PC-9 (cell line): ENCODE results near the gene EMILIN1. TPM values are rescaled to one million over a fixed set of nuclear protein-coding genes. Genes with fewer than 3 reads are reported as not detected.

ENCODE experiments used
- BruUV-seq: library from RNA; stranded (reverse); fragments of 400-500 nt; replicated peaks from 2 replicates; lab custom pipeline; 2021; lab: Mats Ljungman, UMichigan
- CTCF ChIA-PET: fragments of 300-600 bp; sonication (Branson Sonifier 250); formaldehyde crosslinking; loops from one replicate; lab custom pipeline; 2022; ENCODE audit warnings: antibody characterized with exemption; lab: Charles Lee
- POLR2A ChIA-PET: fragments of 300-600 bp; sonication (Branson Sonifier 250); formaldehyde crosslinking; loops from one replicate; lab custom pipeline; 2022; ENCODE audit warnings: antibody characterized with exemption; ENCODE audit not compliant: unreplicated experiment; lab: Charles Lee
- DNase-seq, 2 experiments: peaks; one replicate each; pipeline versions ENCODE4 v3.0.0 to v3.0.0-alpha.2; 2015 to 2022; ENCODE audit warnings: mixed read lengths in 1 of 2
- H2AFZ ChIP-seq: fragments of 200-600 bp; sonication (generic); 2 replicates; pipeline ENCODE4 v1.8.1; 2017; ENCODE audit warnings: antibody characterized with exemption
- H3F3A ChIP-seq: fragments of 200-600 bp; sonication (generic); 2 replicates; pipeline ENCODE4 v1.8.1; 2017; ENCODE audit warnings: antibody characterized with exemption, mild to moderate bottlenecking, low read depth; ENCODE audit not compliant: insufficient read depth
- H3K27ac ChIP-seq: fragments of 200-600 bp; sonication (generic); 2 replicates; pipeline ENCODE4 v1.6.1; 2016; ENCODE audit warnings: mixed run types
- H3K27me3 ChIP-seq: fragments of 200-600 bp; sonication (generic); 2 replicates; pipeline ENCODE4 v1.6.1; 2016; ENCODE audit warnings: low read depth, mixed run types; ENCODE audit not compliant: insufficient read depth
- H3K36me3 ChIP-seq: fragments of 200-600 bp; sonication (generic); 2 replicates; pipeline ENCODE4 v1.6.1; 2016; ENCODE audit warnings: low read depth, mixed run types
- H3K4me1 ChIP-seq: fragments of 200-600 bp; sonication (generic); replicated peaks from 2 replicates; pipeline ENCODE4 v1.6.1; 2016; ENCODE audit warnings: mixed run types; ENCODE audit not compliant: insufficient read depth
- H3K4me2 ChIP-seq: fragments of 200-600 bp; sonication (generic); 2 replicates; pipeline ENCODE4 v1.6.1; 2017; ENCODE audit warnings: mixed run types
- H3K4me3 ChIP-seq: fragments of 200-600 bp; sonication (generic); 2 replicates; pipeline ENCODE4 v1.6.1; 2016; ENCODE audit warnings: mixed run types
- H3K79me2 ChIP-seq: fragments of 200-600 bp; sonication (generic); 2 replicates; pipeline ENCODE4 v1.6.1; 2017; ENCODE audit warnings: low read depth, mixed run types
- H3K9me2 ChIP-seq: fragments of 200-600 bp; sonication (generic); 2 replicates; pipeline ENCODE4 v1.8.1; 2017; ENCODE audit warnings: mild to moderate bottlenecking; ENCODE audit not compliant: insufficient read depth
- H3K9me3 ChIP-seq: fragments of 200-600 bp; sonication (generic); 2 replicates; pipeline ENCODE4 v1.8.1; 2016; ENCODE audit warnings: low read depth; ENCODE audit not compliant: insufficient read depth
- H4K20me1 ChIP-seq: fragments of 200-600 bp; sonication (generic); 2 replicates; pipeline ENCODE4 v1.8.1; 2017; ENCODE audit not compliant: insufficient read depth
- CTCF ChIP-seq: fragments of 200-600 bp; sonication (generic); conservative IDR thresholded peaks from 2 replicates; pipeline ENCODE4 v1.6.1; 2017; ENCODE audit warnings: mixed run types, antibody characterized with exemption, mild to moderate bottlenecking, moderate library complexity
- EZH2 ChIP-seq: fragments of 200-600 bp; sonication (generic); IDR thresholded peaks from 2 replicates; pipeline ENCODE4 v1.8.0; 2017; ENCODE audit warnings: antibody characterized with exemption, low read depth
- intact Hi-C: fragments of 100-400 bp; cut with micrococcal nuclease; formaldehyde crosslinking; loops from one replicate; pipeline ENCODE4 v1.10.0; 2022; ENCODE audit not compliant: unreplicated experiment
- total RNA-seq: library from RNA; stranded (reverse); gene quantifications from 2 replicates; pipeline ENCODE4 v1.2.3, GENCODE V29; 2021

The EMILIN1 gene
- total RNA-seq, 1 experiment from 2014 or later, result 1.6 TPM

DNA sequence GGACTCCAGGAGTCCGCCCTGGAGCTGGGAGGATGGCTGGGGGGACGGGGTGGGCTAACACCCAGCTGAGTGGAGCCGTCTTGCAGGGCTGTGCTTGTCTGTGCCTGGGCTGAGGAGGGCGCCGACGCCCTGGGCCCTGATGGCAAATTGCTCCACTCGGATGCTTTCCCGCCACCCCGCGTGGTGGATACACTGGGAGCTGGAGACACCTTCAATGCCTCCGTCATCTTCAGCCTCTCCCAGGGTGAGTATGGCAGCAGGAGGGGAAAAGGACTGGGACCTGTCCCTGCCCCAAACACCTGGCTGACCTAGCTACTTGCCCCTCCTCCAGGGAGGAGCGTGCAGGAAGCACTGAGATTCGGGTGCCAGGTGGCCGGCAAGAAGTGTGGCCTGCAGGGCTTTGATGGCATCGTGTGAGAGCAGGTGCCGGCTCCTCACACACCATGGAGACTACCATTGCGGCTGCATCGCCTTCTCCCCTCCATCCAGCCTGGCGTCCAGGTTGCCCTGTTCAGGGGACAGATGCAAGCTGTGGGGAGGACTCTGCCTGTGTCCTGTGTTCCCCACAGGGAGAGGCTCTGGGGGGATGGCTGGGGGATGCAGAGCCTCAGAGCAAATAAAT lies 21.0 kb downstream of the EMILIN1 start:
- DNase-seq, result no peak
- CTCF ChIA-PET, result interaction anchor here (0.7 kb wide), 1 partner anchor 181 kb away, joined by 3 read pairs; no protein-coding TSS in a partner anchor
- H3K79me2 ChIP-seq, result no peaks in the 10 kb centered on the region
- TF ChIP-seq EZH2 (no peak), CTCF (no peak)
- intact Hi-C loops, result loop anchor here (5.0 kb wide), 1 partner anchor 273 kb away; the partner anchor contains the start of genes EIF2B4 and SNX17
- no peaks in the 10 kb centered on the region for H3K9me2 ChIP-seq
- POLR2A ChIA-PET, result interaction anchor here (0.6 kb wide), 1 partner anchor 110 kb away, joined by 4 read pairs; no protein-coding TSS in a partner anchor
- H2AFZ ChIP-seq, result no peak overlapping the region
- no peaks in the 10 kb centered on the region for H3K9me3 ChIP-seq
- H3K4me3 ChIP-seq, result no peak overlapping the region
- H4K20me1 ChIP-seq, result no peaks in the 10 kb centered on the region
- H3K27me3 ChIP-seq, result no peaks in the 10 kb centered on the region
- no peak overlapping the region for H3K4me2 ChIP-seq
- H3K4me1 ChIP-seq, result no peaks in the 10 kb centered on the region
- H3K36me3 ChIP-seq, result no peaks in the 10 kb centered on the region
- no peaks in the 10 kb centered on the region for H3F3A ChIP-seq
- H3K27ac ChIP-seq, result no peak overlapping the region
- no TSS peak for BruUV-seq

- no peak overlapping the region for H3K4me2 ChIP-seq
- TF ChIP-seq EZH2 (no peak), CTCF (no peak)
Measured at GRCh38 chr2:27100036-27100435, 21.6 kb downstream of the EMILIN1 start.

GRCh38 chr2:27102329-27102728 lies 23.9 kb downstream of the EMILIN1 start:
- BruUV-seq, result no TSS peak
- Histone ChIP-seq H3K27me3 (no peaks in the 10 kb centered on the region), H4K20me1 (no peaks in the 10 kb centered on the region), H3F3A (no peaks in the 10 kb centered on the region), H3K4me3 (no peak overlapping the region), H3K27ac (no peak overlapping the region), H3K9me2 (no peaks in the 10 kb centered on the region), H3K4me1 (no peaks in the 10 kb centered on the region), H3K4me2 (no peak overlapping the region), H2AFZ (no peak overlapping the region), H3K9me3 (no peaks in the 10 kb centered on the region), H3K36me3 (no peaks in the 10 kb centered on the region), H3K79me2 (no peaks in the 10 kb centered on the region)
- ChIA-PET POLR2A (interaction anchor here (0.5 kb wide), 1 partner anchor 1623 kb away, joined by 7 read pairs; no protein-coding TSS in a partner anchor), CTCF (interaction anchor here (1.6 kb wide), 1 partner anchor 89 kb away, joined by 6 read pairs; no protein-coding TSS in a partner anchor)
- no peak for DNase-seq
- TF ChIP-seq EZH2 (no peak), CTCF (no peak)
- intact Hi-C loops, result no loop called here

More at GRCh38 chr2:27100036-27100435, 21.6 kb downstream of the EMILIN1 start:
- no peaks in the 10 kb centered on the region for H3K9me2 ChIP-seq
- intact Hi-C loops, result no loop called here
- no peak overlapping the region for H3K4me3 ChIP-seq
- H3K36me3 ChIP-seq, result no peaks in the 10 kb centered on the region
- H3K4me1 ChIP-seq, result no peaks in the 10 kb centered on the region
- POLR2A ChIA-PET, result no interaction called here
- CTCF ChIA-PET, result interaction anchor here (0.7 kb wide), 1 partner anchor 180 kb away, joined by 3 read pairs; no protein-coding TSS in a partner anchor
- no peaks in the 10 kb centered on the region for H3F3A ChIP-seq
- H3K79me2 ChIP-seq, result no peaks in the 10 kb centered on the region
- H3K27ac ChIP-seq, result no peak overlapping the region
- H3K27me3 ChIP-seq, result no peaks in the 10 kb centered on the region
- DNase-seq, result no peak
- H3K9me3 ChIP-seq, result no peaks in the 10 kb centered on the region
- BruUV-seq, result no TSS peak
- no peak overlapping the region for H2AFZ ChIP-seq
- no peaks in the 10 kb centered on the region for H4K20me1 ChIP-seq
